ENCODE results near the gene SPTBN4.

DNA sequence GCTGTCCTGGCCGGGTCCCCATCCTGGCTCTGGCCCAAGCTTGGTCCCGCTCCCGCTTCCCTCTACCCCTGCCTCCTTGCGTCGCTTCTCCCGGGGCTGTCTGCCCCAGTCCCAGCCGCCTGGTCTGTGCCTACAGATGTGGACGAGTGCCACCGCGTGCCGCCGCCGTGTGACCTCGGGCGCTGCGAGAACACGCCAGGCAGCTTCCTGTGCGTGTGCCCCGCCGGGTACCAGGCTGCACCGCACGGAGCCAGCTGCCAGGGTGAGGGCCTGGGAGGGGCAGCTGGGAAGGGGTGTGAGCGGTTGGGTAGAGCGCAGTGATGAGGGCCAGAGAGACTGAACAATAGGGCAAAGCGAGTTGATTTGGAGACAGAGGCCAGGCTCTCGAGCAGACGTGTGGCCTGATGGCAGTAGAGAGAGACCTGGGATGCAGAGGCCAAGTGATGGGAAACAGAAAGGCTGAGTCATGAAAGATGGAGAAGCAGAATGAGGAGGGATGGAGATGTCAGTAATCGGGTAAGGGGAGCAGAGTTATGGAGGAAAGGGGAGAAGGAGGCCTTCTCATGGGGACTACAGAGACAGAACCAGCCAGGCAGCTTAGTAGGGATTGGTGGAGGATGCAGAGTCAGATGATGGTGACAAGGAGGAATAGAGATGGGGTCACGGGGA lies 143.7 kb downstream of the SPTBN4 start:
- TF ChIP-seq, protein P1, sequence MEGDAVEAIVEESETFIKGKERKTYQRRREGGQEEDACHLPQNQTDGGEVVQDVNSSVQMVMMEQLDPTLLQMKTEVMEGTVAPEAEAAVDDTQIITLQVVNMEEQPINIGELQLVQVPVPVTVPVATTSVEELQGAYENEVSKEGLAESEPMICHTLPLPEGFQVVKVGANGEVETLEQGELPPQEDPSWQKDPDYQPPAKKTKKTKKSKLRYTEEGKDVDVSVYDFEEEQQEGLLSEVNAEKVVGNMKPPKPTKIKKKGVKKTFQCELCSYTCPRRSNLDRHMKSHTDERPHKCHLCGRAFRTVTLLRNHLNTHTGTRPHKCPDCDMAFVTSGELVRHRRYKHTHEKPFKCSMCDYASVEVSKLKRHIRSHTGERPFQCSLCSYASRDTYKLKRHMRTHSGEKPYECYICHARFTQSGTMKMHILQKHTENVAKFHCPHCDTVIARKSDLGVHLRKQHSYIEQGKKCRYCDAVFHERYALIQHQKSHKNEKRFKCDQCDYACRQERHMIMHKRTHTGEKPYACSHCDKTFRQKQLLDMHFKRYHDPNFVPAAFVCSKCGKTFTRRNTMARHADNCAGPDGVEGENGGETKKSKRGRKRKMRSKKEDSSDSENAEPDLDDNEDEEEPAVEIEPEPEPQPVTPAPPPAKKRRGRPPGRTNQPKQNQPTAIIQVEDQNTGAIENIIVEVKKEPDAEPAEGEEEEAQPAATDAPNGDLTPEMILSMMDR (IDR thresholded peaks at IDR 0.05; ENCODE audit: insufficient read depth, low read depth, low read length), result no peak
- TF ChIP-seq EZH2 (IDR thresholded peaks at IDR 0.05; ENCODE audit: insufficient read depth, low read length), result no peak

Measured in astrocyte (in vitro differentiated cells and primary cell).